MM.1S (cell line): Measurements from ENCODE around the gene DLGAP1.

Source experiments
- DNase-seq: peaks from one replicate; pipeline ENCODE4 v3.0.0-alpha.2; 2015
- H2AFZ ChIP-seq: fragments of 300-600 bp; sonication (generic); 2 replicates; pipeline ENCODE4 v1.6.0; 2016; ENCODE audit warnings: antibody characterized with exemption, low read length
- H3F3A ChIP-seq: fragments of 300-600 bp; sonication (generic); 2 replicates; pipeline ENCODE4 v1.6.1; 2016; ENCODE audit warnings: mild to moderate bottlenecking, antibody characterized with exemption, low read length, moderate library complexity, mixed read lengths; ENCODE audit not compliant: insufficient read depth
- H3K27ac ChIP-seq: fragments of 300-600 bp; sonication (generic); 2 replicates; pipeline ENCODE4 v1.5.1; 2016; ENCODE audit warnings: mild to moderate bottlenecking, low read length
- H3K27me3 ChIP-seq: fragments of 300-600 bp; sonication (generic); replicated peaks from 2 replicates; pipeline ENCODE4 v1.6.0; 2016; ENCODE audit warnings: low read length; ENCODE audit not compliant: insufficient read depth
- H3K36me3 ChIP-seq: fragments of 300-600 bp; sonication (generic); replicated peaks from 2 replicates; pipeline ENCODE4 v1.6.1; 2016; ENCODE audit warnings: mild to moderate bottlenecking, low read length, mixed read lengths; ENCODE audit not compliant: insufficient read depth
- H3K4me1 ChIP-seq: fragments of 300-600 bp; sonication (generic); 2 replicates; pipeline ENCODE4 v1.6.1; 2016; ENCODE audit warnings: low read length, mixed read lengths
- H3K4me2 ChIP-seq: fragments of 300-600 bp; sonication (generic); 2 replicates; pipeline ENCODE4 v1.6.0; 2016; ENCODE audit warnings: low read depth, low read length
- H3K4me3 ChIP-seq: fragments of 300-600 bp; sonication (generic); 2 replicates; pipeline ENCODE4 v1.5.1; 2016; ENCODE audit warnings: low read length, mixed read lengths
- H3K79me2 ChIP-seq: fragments of 300-600 bp; sonication (generic); 2 replicates; pipeline ENCODE4 v1.6.1; 2016; ENCODE audit warnings: mixed run types, low read length, mixed read lengths
- H3K9ac ChIP-seq: fragments of 300-600 bp; sonication (generic); 2 replicates; pipeline ENCODE4 v1.6.1; 2016; ENCODE audit warnings: low read length, mixed read lengths
- H3K9me2 ChIP-seq: fragments of 300-600 bp; sonication (generic); replicated peaks from 2 replicates; pipeline ENCODE4 v1.6.1; 2016; ENCODE audit warnings: mild to moderate bottlenecking, low read length, mixed read lengths; ENCODE audit not compliant: insufficient read depth
- H3K9me3 ChIP-seq: fragments of 300-600 bp; sonication (generic); replicated peaks from 2 replicates; pipeline ENCODE4 v1.6.1; 2016; ENCODE audit warnings: mild to moderate bottlenecking, low read length, mixed read lengths; ENCODE audit not compliant: insufficient read depth
- H4K20me1 ChIP-seq: fragments of 300-600 bp; sonication (generic); 2 replicates; pipeline ENCODE4 v1.6.1; 2016; ENCODE audit warnings: mild to moderate bottlenecking, low read length, moderate library complexity, mixed read lengths; ENCODE audit not compliant: insufficient read depth
- EZH2 ChIP-seq: fragments of 300-600 bp; sonication (generic); optimal IDR thresholded peaks from 2 replicates; pipeline ENCODE3; 2017; ENCODE audit warnings: low read depth, mild to moderate bottlenecking, antibody characterized with exemption, low read length, mixed read lengths
- EZH2phosphoT487 ChIP-seq: fragments of 300-600 bp; sonication (generic); IDR thresholded peaks from 2 replicates; pipeline ENCODE4 v1.6.1; 2018; ENCODE audit warnings: antibody characterized with exemption, low read length
- TF ChIP-seq, protein P1 (sequence below): fragments of 300-600 bp; sonication (generic); IDR thresholded peaks from 2 replicates; pipeline ENCODE4 v1.5.1; 2016; ENCODE audit warnings: antibody characterized with exemption, low read length, mixed read lengths

Gene DLGAP1

DNA sequence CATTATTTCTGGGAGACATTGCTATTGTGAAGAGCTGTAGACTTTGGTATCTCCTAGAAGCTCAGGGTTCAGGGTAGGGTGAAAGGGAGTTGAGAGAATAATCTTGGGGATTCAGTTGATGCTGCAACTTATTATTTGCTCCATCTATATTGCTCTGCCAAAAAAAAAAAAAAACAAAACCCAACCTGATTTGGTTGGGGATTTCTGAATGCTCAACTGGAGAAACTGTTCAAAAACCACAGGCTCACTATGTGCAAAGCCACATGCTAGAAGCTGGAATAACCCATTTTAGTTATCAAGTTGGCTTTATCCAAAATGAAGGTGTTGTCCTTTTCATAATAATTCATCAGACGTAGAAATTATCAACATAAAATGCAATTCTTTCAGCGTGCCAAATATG lies 696.0 kb downstream of the DLGAP1 start:
- Histone ChIP-seq H3K9ac (no peak overlapping the region), H3K27ac (no peak overlapping the region), H3K79me2 (no peaks in the 10 kb centered on the region), H3K9me3 (no peaks in the 10 kb centered on the region), H3K4me3 (no peak overlapping the region), H3F3A (no peaks in the 10 kb centered on the region), H4K20me1 (no peaks in the 10 kb centered on the region), H3K4me2 (no peak overlapping the region), H3K27me3 (no peaks in the 10 kb centered on the region), H2AFZ (no peak overlapping the region), H3K9me2 (no peaks in the 10 kb centered on the region), H3K4me1 (no peaks in the 10 kb centered on the region), H3K36me3 (no peaks in the 10 kb centered on the region)
- no peak for TF ChIP-seq EZH2
- TF ChIP-seq, protein P1, sequence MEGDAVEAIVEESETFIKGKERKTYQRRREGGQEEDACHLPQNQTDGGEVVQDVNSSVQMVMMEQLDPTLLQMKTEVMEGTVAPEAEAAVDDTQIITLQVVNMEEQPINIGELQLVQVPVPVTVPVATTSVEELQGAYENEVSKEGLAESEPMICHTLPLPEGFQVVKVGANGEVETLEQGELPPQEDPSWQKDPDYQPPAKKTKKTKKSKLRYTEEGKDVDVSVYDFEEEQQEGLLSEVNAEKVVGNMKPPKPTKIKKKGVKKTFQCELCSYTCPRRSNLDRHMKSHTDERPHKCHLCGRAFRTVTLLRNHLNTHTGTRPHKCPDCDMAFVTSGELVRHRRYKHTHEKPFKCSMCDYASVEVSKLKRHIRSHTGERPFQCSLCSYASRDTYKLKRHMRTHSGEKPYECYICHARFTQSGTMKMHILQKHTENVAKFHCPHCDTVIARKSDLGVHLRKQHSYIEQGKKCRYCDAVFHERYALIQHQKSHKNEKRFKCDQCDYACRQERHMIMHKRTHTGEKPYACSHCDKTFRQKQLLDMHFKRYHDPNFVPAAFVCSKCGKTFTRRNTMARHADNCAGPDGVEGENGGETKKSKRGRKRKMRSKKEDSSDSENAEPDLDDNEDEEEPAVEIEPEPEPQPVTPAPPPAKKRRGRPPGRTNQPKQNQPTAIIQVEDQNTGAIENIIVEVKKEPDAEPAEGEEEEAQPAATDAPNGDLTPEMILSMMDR, result no peak
- TF ChIP-seq EZH2phosphoT487, result no peak
- no peak for DNase-seq

DNA sequence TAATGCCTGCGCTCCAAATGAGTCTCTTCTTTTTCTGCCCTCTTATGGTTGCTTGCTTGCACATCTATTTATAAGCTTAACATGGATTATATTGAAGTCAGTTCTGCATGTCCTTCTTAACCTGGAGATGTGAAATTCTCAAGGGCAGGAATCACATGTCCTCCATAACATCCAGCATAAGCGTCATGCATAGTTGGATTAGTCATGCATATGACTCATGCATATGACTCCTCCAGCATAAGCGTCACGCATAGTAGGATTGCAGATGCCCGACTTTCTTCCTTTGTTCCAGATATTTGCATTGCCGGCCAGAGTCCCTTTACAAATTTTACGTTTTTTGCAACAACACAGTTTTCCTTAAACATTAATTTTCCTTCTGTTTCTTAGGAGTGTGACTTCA lies 696.6 kb downstream of the DLGAP1 start:
- Histone ChIP-seq H3K4me2 (no peak overlapping the region), H3K36me3 (no peaks in the 10 kb centered on the region), H3K27me3 (no peaks in the 10 kb centered on the region), H3K4me3 (no peak overlapping the region), H3K9me2 (no peaks in the 10 kb centered on the region), H3K27ac (no peak overlapping the region), H3K4me1 (no peaks in the 10 kb centered on the region), H3K9me3 (no peaks in the 10 kb centered on the region), H3K9ac (no peak overlapping the region), H4K20me1 (no peaks in the 10 kb centered on the region), H3K79me2 (no peaks in the 10 kb centered on the region), H2AFZ (no peak overlapping the region), H3F3A (no peaks in the 10 kb centered on the region)
- TF ChIP-seq EZH2phosphoT487, result no peak
- no peak for DNase-seq

GRCh38 chr18:3757361-3757760 lies 697.7 kb downstream of the DLGAP1 start:
- Histone ChIP-seq H3K4me1 (no peaks in the 10 kb centered on the region), H3K27ac (no peak overlapping the region), H2AFZ (no peak overlapping the region), H3K9ac (no peak overlapping the region), H3F3A (no peaks in the 10 kb centered on the region), H3K9me3 (no peaks in the 10 kb centered on the region), H3K4me2 (no peak overlapping the region), H4K20me1 (no peaks in the 10 kb centered on the region), H3K9me2 (no peaks in the 10 kb centered on the region), H3K79me2 (no peaks in the 10 kb centered on the region), H3K4me3 (no peak overlapping the region), H3K27me3 (no peaks in the 10 kb centered on the region), H3K36me3 (no peaks in the 10 kb centered on the region)
- no peak for DNase-seq
- TF ChIP-seq, protein P1, result no peak
- TF ChIP-seq EZH2 (no peak), EZH2phosphoT487 (no peak)

- Histone ChIP-seq H3K9me3 (no peaks in the 10 kb centered on the region), H4K20me1 (no peaks in the 10 kb centered on the region), H3K9ac (no peak overlapping the region), H3K79me2 (no peaks in the 10 kb centered on the region), H3K4me1 (no peaks in the 10 kb centered on the region), H3K4me3 (no peak overlapping the region), H3K36me3 (no peaks in the 10 kb centered on the region), H3F3A (no peaks in the 10 kb centered on the region), H2AFZ (no peak overlapping the region), H3K4me2 (no peak overlapping the region), H3K27me3 (no peaks in the 10 kb centered on the region), H3K27ac (no peak overlapping the region), H3K9me2 (no peaks in the 10 kb centered on the region)
- DNase-seq, result no peak
- TF ChIP-seq, protein P1, result no peak
- TF ChIP-seq EZH2phosphoT487 (no peak), EZH2 (no peak)
Measured at GRCh38 chr18:3753106-3753505, 702.0 kb downstream of the DLGAP1 start.
